A549 (cell line): ENCODE measurements around the gene NAP1L4. TPM values are rescaled to one million over a fixed set of nuclear protein-coding genes. Genes with fewer than 3 reads are reported as not detected.

Source experiments
- ATAC-seq, 2 experiments: fragments of 200-7000 bp in 1 of 2; fragments of >200 bp in 1 of 2; cut with Nextera tagmentation in 1 of 2; cut with Tn5 transposase in 1 of 2; 3 replicates each; pipeline versions ENCODE4 v1.8.0 to v1.9.1; 2018 to 2020; ENCODE audit warnings: mild to moderate bottlenecking in 1 of 2, moderate library complexity in 1 of 2
- CTCF ChIA-PET: fragments of 300-600 bp; sonication (Branson Sonifier 250); formaldehyde crosslinking; extraction: SDS; loops from one replicate; lab custom pipeline; 2021; ENCODE audit warnings: antibody characterized with exemption, inconsistent platforms; lab: Yijun Ruan, JAX
- POLR2A ChIA-PET: fragments of 350-600 bp; formaldehyde crosslinking; extraction: SDS; loops from one replicate; lab custom pipeline; 2021; ENCODE audit warnings: antibody characterized with exemption, inconsistent platforms; lab: Yijun Ruan, JAX
- DNase-seq, 2 experiments: peaks; one replicate each; pipeline versions ENCODE4 v3.0.0 to v3.0.0-alpha.2; 2011 to 2016; ENCODE audit warnings: low read depth in 1 of 2, low spot score in 1 of 2
- FAIRE-seq: peaks from 2 replicates; lab custom pipeline; 2011; peaks lifted over from hg19 to GRCh38; lab: Jason Lieb, UNC
- H3K27ac ChIP-seq, 2 experiments: fragments of >200 bp; sonication (Bioruptor Twin); formaldehyde crosslinking; 3 replicates each; pipeline ENCODE4 v1.5.1; 2016 to 2017
- H3K4me1 ChIP-seq: fragments of >200 bp; sonication (Bioruptor Twin); formaldehyde crosslinking; 3 replicates; pipeline ENCODE4 v1.6.1; 2016
- H3K4me2 ChIP-seq: fragments of >200 bp; sonication (Bioruptor Twin); formaldehyde crosslinking; 3 replicates; pipeline ENCODE4 v1.6.1; 2016
- H3K4me3 ChIP-seq: fragments of >200 bp; sonication (Bioruptor Twin); formaldehyde crosslinking; 3 replicates; pipeline ENCODE4 v1.5.1; 2016
- H3K9me3 ChIP-seq: fragments of >200 bp; sonication (Bioruptor Twin); formaldehyde crosslinking; 3 replicates; pipeline ENCODE4 v1.6.1; 2016
- BHLHE40 ChIP-seq: IDR thresholded peaks from 2 replicates; pipeline ENCODE4 v1.6.1; 2012; ENCODE audit warnings: low read depth, low read length, inconsistent platforms
- CTCF ChIP-seq: fragments of >200 bp; sonication (Bioruptor Twin); formaldehyde crosslinking; IDR thresholded peaks from 3 replicates; pipeline ENCODE4 v1.5.1; 2016
- ESRRA ChIP-seq: fragments of 150-350 bp; IDR thresholded peaks from 2 replicates; pipeline ENCODE4 v1.6.1; 2014; ENCODE audit warnings: mild to moderate bottlenecking, low read length, borderline replicate concordance
- FOSB ChIP-seq: fragments of 250-450 bp; sonication (Bioruptor Pico); IDR thresholded peaks from 2 replicates; pipeline ENCODE4 v1.5.0; 2020; ENCODE audit warnings: mild to moderate bottlenecking, moderate library complexity
- FOSL2 ChIP-seq, 2 experiments: fragments of 450-650 bp in 1 of 2; fragments of >200 bp in 1 of 2; sonication (Bioruptor Twin) in 1 of 2; formaldehyde crosslinking; IDR thresholded peaks; 2 replicates each; pipeline versions ENCODE4 v1.5.0 to v1.6.1; 2016 to 2020; ENCODE audit warnings: mild to moderate bottlenecking in 1 of 2, moderate library complexity in 1 of 2
- FOXS1 ChIP-seq: fragments of 250-450 bp; sonication (Bioruptor Pico); IDR thresholded peaks from 2 replicates; pipeline ENCODE4 v1.5.0; 2020; ENCODE audit warnings: mild to moderate bottlenecking, moderate library complexity
- HDAC2 ChIP-seq: fragments of 200-600 bp; sonication (generic); IDR thresholded peaks from 2 replicates; pipeline ENCODE4 v1.6.1; 2016
- HEYL ChIP-seq: fragments of 250-450 bp; sonication (Bioruptor Pico); IDR thresholded peaks from 2 replicates; pipeline ENCODE4 v1.8.0; 2021; ENCODE audit warnings: mild to moderate bottlenecking, moderate library complexity
- JUN ChIP-seq, 2 experiments: fragments of >200 bp; sonication (Bioruptor Twin); formaldehyde crosslinking; IDR thresholded peaks; 2 replicates in 1 of 2; 3 replicates in 1 of 2; pipeline ENCODE4 v1.6.1; 2016 to 2017
- JUNB ChIP-seq: fragments of >200 bp; sonication (Bioruptor Twin); formaldehyde crosslinking; IDR thresholded peaks from 2 replicates; pipeline ENCODE4 v1.6.1; 2016
- KDM1A ChIP-seq: fragments of 200-600 bp; sonication (generic); IDR thresholded peaks from 2 replicates; pipeline ENCODE4 v1.6.1; 2016; ENCODE audit warnings: low read depth, mild to moderate bottlenecking
- KDM5A ChIP-seq: fragments of 200-600 bp; sonication (generic); IDR thresholded peaks from 2 replicates; pipeline ENCODE4 v1.6.1; 2016; ENCODE audit warnings: antibody characterized with exemption, mild to moderate bottlenecking
- MAFK ChIP-seq: fragments of 450-650 bp; IDR thresholded peaks from 2 replicates; pipeline ENCODE4 v1.6.1; 2014; ENCODE audit not compliant: partially characterized antibody
- MYC ChIP-seq: IDR thresholded peaks from 2 replicates; pipeline ENCODE4 v1.6.1; 2012; ENCODE audit warnings: mild to moderate bottlenecking, inconsistent platforms, low read length, improper control_type of control experiment, borderline replicate concordance
- NR3C1 ChIP-seq: fragments of >200 bp; sonication (Bioruptor Twin); formaldehyde crosslinking; IDR thresholded peaks from 3 replicates; pipeline ENCODE4 v1.6.1; 2017
- POLR2A ChIP-seq: IDR thresholded peaks from 2 replicates; pipeline ENCODE4 v1.6.1; 2012; ENCODE audit warnings: mild to moderate bottlenecking, low read length
- RARB ChIP-seq: fragments of 250-450 bp; sonication (Bioruptor Pico); IDR thresholded peaks from 2 replicates; pipeline ENCODE4 v1.8.0; 2021; ENCODE audit warnings: mild to moderate bottlenecking, moderate library complexity
- SMC3 ChIP-seq: fragments of >200 bp; sonication (Bioruptor Twin); formaldehyde crosslinking; IDR thresholded peaks from 3 replicates; pipeline ENCODE4 v1.6.1; 2018; ENCODE audit warnings: inconsistent platforms
- SREBF2 ChIP-seq: fragments of 450-650 bp; IDR thresholded peaks from 2 replicates; pipeline ENCODE4 v1.6.1; 2014; ENCODE audit warnings: mild to moderate bottlenecking, moderate library complexity
- TFCP2L1 ChIP-seq: fragments of 250-450 bp; sonication (Bioruptor Pico); IDR thresholded peaks from 2 replicates; pipeline ENCODE4 v1.5.0; 2021; ENCODE audit warnings: mild to moderate bottlenecking
- ZSCAN20 ChIP-seq: fragments of 250-450 bp; sonication (Bioruptor Pico); IDR thresholded peaks from 2 replicates; pipeline ENCODE4 v1.8.0; 2022; ENCODE audit warnings: mild to moderate bottlenecking, moderate library complexity
- WGBS: methylation state at CpG from one replicate; pipeline ENCODE4 v1.1.6; 2017; ENCODE audit errors: missing lambda C conversion rate; 5-methylcytosine and 5-hydroxymethylcytosine counted together
- polyA plus RNA-seq, 4 experiments: library from polyadenylated mRNA; depleted of rRNA in 3 of 4; stranded (reverse); fragments of >200 nt; fragmentation: RNase III in 1 of 4; extraction: RNeasy Plus Mini Kit Qiagen cat#74134 plus additional on column Dnase treatment in 1 of 4; gene quantifications; 2 replicates in 3 of 4; 3 replicates in 1 of 4; pipeline ENCODE4 v1.2.3, GENCODE V29; 2011 to 2017
- TF ChIP-seq, protein P1 (sequence below): fragments of 450-650 bp; IDR thresholded peaks from 2 replicates; pipeline ENCODE4 v1.6.1; 2014; ENCODE audit warnings: antibody characterized with exemption
- TF ChIP-seq, protein P2 (sequence below): fragments of >200 bp; sonication (Bioruptor Twin); formaldehyde crosslinking; IDR thresholded peaks from 3 replicates; pipeline ENCODE4 v1.6.1; 2016
- TF ChIP-seq, protein P3 (sequence below): IDR thresholded peaks from 2 replicates; pipeline ENCODE4 v1.6.1; 2012
- TF ChIP-seq, protein P4 (sequence below): fragments of 200-600 bp; sonication (generic); IDR thresholded peaks from 2 replicates; pipeline ENCODE4 v1.6.1; 2016; ENCODE audit warnings: antibody characterized with exemption, mild to moderate bottlenecking, moderate library complexity

Gene NAP1L4
- polyA plus RNA-seq, 2 of the 4 experiments (the other 2 are of a cell fraction), result 132 to 148 TPM

GRCh38 chr11:3040881-3041280 is 48.8 kb upstream of the NAP1L4 start (continued):
- TF ChIP-seq, protein P1, sequence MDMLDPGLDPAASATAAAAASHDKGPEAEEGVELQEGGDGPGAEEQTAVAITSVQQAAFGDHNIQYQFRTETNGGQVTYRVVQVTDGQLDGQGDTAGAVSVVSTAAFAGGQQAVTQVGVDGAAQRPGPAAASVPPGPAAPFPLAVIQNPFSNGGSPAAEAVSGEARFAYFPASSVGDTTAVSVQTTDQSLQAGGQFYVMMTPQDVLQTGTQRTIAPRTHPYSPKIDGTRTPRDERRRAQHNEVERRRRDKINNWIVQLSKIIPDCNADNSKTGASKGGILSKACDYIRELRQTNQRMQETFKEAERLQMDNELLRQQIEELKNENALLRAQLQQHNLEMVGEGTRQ, result no peak
- TF ChIP-seq FOSB (CRISPR knock-in tag) (no peak), ZSCAN20 (CRISPR knock-in tag) (no peak), NR3C1 (no peak), RARB (no peak)
- TF ChIP-seq, protein P2, sequence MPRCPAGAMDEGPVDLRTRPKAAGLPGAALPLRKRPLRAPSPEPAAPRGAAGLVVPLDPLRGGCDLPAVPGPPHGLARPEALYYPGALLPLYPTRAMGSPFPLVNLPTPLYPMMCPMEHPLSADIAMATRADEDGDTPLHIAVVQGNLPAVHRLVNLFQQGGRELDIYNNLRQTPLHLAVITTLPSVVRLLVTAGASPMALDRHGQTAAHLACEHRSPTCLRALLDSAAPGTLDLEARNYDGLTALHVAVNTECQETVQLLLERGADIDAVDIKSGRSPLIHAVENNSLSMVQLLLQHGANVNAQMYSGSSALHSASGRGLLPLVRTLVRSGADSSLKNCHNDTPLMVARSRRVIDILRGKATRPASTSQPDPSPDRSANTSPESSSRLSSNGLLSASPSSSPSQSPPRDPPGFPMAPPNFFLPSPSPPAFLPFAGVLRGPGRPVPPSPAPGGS, result no peak
- TF ChIP-seq, all 56 proteins: peak for 0

GRCh38 chr11:3037945-3038271 is 45.8 kb upstream of the NAP1L4 start:
- ATAC-seq (no peak; a peak in 3 of 6 replicates), DNase-seq (no peak), FAIRE-seq (no peak)
- TF ChIP-seq, protein P3, sequence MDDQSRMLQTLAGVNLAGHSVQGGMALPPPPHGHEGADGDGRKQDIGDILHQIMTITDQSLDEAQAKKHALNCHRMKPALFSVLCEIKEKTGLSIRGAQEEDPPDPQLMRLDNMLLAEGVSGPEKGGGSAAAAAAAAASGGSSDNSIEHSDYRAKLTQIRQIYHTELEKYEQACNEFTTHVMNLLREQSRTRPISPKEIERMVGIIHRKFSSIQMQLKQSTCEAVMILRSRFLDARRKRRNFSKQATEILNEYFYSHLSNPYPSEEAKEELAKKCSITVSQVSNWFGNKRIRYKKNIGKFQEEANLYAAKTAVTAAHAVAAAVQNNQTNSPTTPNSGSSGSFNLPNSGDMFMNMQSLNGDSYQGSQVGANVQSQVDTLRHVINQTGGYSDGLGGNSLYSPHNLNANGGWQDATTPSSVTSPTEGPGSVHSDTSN, result no peak
- no peak for TF ChIP-seq JUNB
- no peak for TF ChIP-seq FOXS1
- no peak for TF ChIP-seq SREBF2
- TF ChIP-seq HDAC2, result no peak
- no peak for TF ChIP-seq ZSCAN20 (CRISPR knock-in tag)
- TF ChIP-seq, protein P4, sequence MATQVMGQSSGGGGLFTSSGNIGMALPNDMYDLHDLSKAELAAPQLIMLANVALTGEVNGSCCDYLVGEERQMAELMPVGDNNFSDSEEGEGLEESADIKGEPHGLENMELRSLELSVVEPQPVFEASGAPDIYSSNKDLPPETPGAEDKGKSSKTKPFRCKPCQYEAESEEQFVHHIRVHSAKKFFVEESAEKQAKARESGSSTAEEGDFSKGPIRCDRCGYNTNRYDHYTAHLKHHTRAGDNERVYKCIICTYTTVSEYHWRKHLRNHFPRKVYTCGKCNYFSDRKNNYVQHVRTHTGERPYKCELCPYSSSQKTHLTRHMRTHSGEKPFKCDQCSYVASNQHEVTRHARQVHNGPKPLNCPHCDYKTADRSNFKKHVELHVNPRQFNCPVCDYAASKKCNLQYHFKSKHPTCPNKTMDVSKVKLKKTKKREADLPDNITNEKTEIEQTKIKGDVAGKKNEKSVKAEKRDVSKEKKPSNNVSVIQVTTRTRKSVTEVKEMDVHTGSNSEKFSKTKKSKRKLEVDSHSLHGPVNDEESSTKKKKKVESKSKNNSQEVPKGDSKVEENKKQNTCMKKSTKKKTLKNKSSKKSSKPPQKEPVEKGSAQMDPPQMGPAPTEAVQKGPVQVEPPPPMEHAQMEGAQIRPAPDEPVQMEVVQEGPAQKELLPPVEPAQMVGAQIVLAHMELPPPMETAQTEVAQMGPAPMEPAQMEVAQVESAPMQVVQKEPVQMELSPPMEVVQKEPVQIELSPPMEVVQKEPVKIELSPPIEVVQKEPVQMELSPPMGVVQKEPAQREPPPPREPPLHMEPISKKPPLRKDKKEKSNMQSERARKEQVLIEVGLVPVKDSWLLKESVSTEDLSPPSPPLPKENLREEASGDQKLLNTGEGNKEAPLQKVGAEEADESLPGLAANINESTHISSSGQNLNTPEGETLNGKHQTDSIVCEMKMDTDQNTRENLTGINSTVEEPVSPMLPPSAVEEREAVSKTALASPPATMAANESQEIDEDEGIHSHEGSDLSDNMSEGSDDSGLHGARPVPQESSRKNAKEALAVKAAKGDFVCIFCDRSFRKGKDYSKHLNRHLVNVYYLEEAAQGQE, result no peak
- TF ChIP-seq POLR2A, result no peak
- POLR2A ChIA-PET, result interaction anchor here (1.7 kb wide), 1 partner anchor 54 kb away, joined by 5 read pairs; no protein-coding TSS in a partner anchor
- 88% methylated on average over 12 of the region's 12 CpGs for WGBS
- H3K4me1 ChIP-seq, result no peaks in the 10 kb centered on the region
- no peak overlapping the region for H3K4me3 ChIP-seq
- no peak overlapping the region for H3K4me2 ChIP-seq
- no peak overlapping the region for H3K27ac ChIP-seq
- no peaks in the 10 kb centered on the region for H3K9me3 ChIP-seq
- CTCF ChIA-PET, result interaction anchor here (0.6 to 11.4 kb wide), 47 partner anchors 12 to 506 kb away, joined by 3 to 210 read pairs (median 5); partner anchors contain the start of genes CARS1 and PHLDA2

DNA sequence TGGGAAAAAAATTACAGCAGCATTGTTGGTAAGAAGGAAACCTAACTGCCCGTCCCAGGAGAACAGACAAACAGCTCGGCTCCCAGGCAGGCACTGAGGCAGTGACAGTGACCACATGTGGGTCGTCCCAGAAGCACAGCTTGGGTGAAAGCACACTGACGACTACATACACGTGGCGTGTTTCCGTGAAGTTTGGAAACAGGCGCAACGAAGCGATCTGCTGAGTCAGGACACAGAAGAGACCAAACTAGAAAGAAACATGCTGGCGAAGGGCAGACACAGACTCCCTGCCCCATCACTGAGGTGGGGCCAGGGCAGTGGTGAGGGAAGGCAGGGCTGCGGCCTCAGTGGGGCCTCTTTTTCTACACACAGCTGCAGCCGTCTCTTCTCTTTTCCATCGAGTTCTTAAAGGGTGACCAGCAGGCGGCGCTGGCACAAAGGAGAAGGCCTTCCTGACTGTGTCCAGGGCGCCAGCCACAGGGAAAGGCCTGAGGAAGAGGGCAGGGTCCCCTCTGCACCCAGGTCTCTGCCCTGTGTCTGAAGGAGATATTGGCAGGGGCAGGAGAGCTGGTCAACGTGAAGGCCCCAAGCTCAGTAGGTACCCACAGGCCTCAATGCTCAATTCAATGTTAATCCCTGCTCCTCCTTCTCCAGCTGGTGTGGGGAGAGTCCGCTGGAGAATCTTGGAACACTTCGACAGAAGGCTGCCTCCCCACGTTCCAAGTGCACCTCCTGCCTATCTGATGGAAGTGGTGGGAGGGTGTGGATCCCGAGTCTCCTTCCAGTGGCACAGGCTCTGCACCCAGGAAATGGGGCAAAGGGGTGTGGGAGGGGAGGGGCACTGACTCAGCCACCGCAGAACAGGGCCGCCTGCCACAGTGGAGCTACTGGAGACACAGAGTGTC is 45.2 kb upstream of the NAP1L4 start:
- POLR2A ChIA-PET, result interaction anchor here (1.7 kb wide), 1 partner anchor 54 kb away, joined by 5 read pairs; no protein-coding TSS in a partner anchor
- no peak for FAIRE-seq
- TF ChIP-seq JUN (IDR thresholded peaks at IDR 0.05) (no peak), FOSL2 (IDR thresholded peaks at IDR 0.05) (no peak), FOSL2 (CRISPR knock-in tag; IDR thresholded peaks at IDR 0.05) (no peak), MYC (no peak), KDM5A (no peak), SMC3 (peak; percentile 69), ESRRA (no peak), MAFK (peak; percentile 67), CTCF (peak; percentile 87), HEYL (CRISPR knock-in tag) (no peak), KDM1A (no peak), TFCP2L1 (CRISPR knock-in tag) (no peak), BHLHE40 (no peak)
- TF ChIP-seq, protein P2, result no peak

More for the DNA sequence above, 45.2 kb upstream of the NAP1L4 start:
- no peaks in the 10 kb centered on the region for H3K9me3 ChIP-seq
- no peak overlapping the region for H3K4me2 ChIP-seq
- H3K4me1 ChIP-seq, result no peaks in the 10 kb centered on the region
- CTCF ChIA-PET, result interaction anchor here (0.6 to 11.4 kb wide), 55 partner anchors 13 to 505 kb away, joined by 3 to 210 read pairs (median 4); partner anchors contain the start of genes CARS1 and PHLDA2
- no peak overlapping the region for H3K27ac ChIP-seq
- DNase-seq, result peak; percentile 75 to 76
- H3K4me3 ChIP-seq, result no peak overlapping the region
- 57% methylated on average over 23 of the region's 24 CpGs for WGBS
- ATAC-seq, result peak; percentile 84 to 98
